Left lung (tissue), 10 donors: ENCODE results near the gene FAM217B. TPM values are rescaled to one million over a fixed set of nuclear protein-coding genes. Genes with fewer than 3 reads are reported as not detected.

ENCODE experiments used
- ATAC-seq: fragments of 200-7000 bp; cut with Tn5 transposase; one replicate; pipeline ENCODE4 v1.9.1; 2020; ENCODE audit warnings: moderate library complexity
- DNase-seq, 4 donors: peaks; one replicate each; pipeline ENCODE4 v3.0.0-alpha.2; 2013 to 2020
- H3K27ac ChIP-seq, 2 donors: fragments of 200-600 bp; sonication (generic) in 1 of 2; one replicate each; pipeline versions ENCODE4 v1.5.0 to v1.8.0; 2020 to 2021
- H3K27me3 ChIP-seq, 2 donors: fragments of 200-600 bp; sonication (generic) in 1 of 2; one replicate each; pipeline versions ENCODE4 v1.5.0 to v1.8.0; 2020 to 2021
- H3K36me3 ChIP-seq, 2 donors: fragments of 200-600 bp; sonication (generic) in 1 of 2; one replicate each; pipeline versions ENCODE4 v1.5.0 to v1.8.0; 2020 to 2021
- H3K4me1 ChIP-seq, 2 donors: fragments of 200-600 bp; one replicate each; pipeline ENCODE4 v1.8.0; 2021
- H3K4me3 ChIP-seq, 2 donors: fragments of 200-600 bp; sonication (generic) in 1 of 2; one replicate each; pipeline versions ENCODE4 v1.5.0 to v1.8.0; 2020 to 2021; ENCODE audit warnings: mild to moderate bottlenecking in 1 of 2
- H3K9me3 ChIP-seq, 2 donors: fragments of 200-600 bp; sonication (generic) in 1 of 2; one replicate each; pipeline versions ENCODE4 v1.5.0 to v1.8.0; 2020 to 2021
- intact Hi-C, 2 donors: fragments of 100-400 bp; cut with DNase I; formaldehyde crosslinking; loops; one replicate each; pipeline versions ENCODE4 v1.11.2 to v1.14.2; 2022
- polyA plus RNA-seq, 6 donors: library from polyadenylated mRNA; unstranded; fragments of 120-200 nt; gene quantifications; one replicate each; pipeline ENCODE4 v1.2.1, GENCODE V29; 2013; ENCODE audit not compliant: insufficient read length in 6 of 6
- total RNA-seq, 2 donors: library from RNA; stranded (reverse); fragmentation: NEBNext Ultra II Directional; extraction: Animal tissue kit (Norgen Biotek cat#: 25700); gene quantifications; one replicate each; pipeline ENCODE4 v1.2.1, GENCODE V29; 2021
- TF ChIP-seq, protein P1 (sequence below), 2 donors: fragments of 200-600 bp; sonication (generic) in 1 of 2; IDR thresholded peaks; one replicate each; pipeline versions ENCODE4 v1.5.0 to v1.8.0; 2021; ENCODE audit warnings: antibody characterized with exemption in 2 of 2
- donor health status: DM: no; HTN: yes; CAD: no.
- donor health status: DM: no; HTN: no; CAD: no.

Gene FAM217B
- total and polyA plus RNA-seq, 8 donors = 15.6 to 23.0 (median 20.0) TPM

DNA sequence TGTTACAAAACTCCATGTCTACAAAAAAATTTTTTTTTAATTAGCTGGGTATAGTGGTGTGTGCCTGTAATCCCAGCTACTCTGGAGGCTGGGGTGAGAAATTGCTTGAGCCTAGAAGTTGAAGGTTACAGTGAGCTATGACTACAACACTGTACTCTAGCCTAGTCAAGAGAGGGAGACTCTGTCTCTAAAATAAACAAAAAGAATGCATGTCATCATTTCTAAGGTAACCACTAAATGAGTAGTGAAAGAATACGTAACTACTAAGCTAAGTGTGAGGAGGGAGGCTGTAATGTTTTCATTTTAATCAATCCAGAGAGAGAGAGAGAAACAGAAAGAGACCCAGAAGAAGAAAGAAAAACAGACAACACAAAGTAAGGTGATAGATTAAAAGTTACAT lies 16.7 kb upstream of the FAM217B start:
- TF ChIP-seq, protein P1, sequence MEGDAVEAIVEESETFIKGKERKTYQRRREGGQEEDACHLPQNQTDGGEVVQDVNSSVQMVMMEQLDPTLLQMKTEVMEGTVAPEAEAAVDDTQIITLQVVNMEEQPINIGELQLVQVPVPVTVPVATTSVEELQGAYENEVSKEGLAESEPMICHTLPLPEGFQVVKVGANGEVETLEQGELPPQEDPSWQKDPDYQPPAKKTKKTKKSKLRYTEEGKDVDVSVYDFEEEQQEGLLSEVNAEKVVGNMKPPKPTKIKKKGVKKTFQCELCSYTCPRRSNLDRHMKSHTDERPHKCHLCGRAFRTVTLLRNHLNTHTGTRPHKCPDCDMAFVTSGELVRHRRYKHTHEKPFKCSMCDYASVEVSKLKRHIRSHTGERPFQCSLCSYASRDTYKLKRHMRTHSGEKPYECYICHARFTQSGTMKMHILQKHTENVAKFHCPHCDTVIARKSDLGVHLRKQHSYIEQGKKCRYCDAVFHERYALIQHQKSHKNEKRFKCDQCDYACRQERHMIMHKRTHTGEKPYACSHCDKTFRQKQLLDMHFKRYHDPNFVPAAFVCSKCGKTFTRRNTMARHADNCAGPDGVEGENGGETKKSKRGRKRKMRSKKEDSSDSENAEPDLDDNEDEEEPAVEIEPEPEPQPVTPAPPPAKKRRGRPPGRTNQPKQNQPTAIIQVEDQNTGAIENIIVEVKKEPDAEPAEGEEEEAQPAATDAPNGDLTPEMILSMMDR (IDR thresholded peaks at IDR 0.05) = no peak
- Histone ChIP-seq H3K4me3 (no peak overlapping the region), H3K27ac (no peak overlapping the region), H3K9me3 (no peaks in the 10 kb centered on the region), H3K27me3 (no peaks in the 10 kb centered on the region), H3K4me1 (no peaks in the 10 kb centered on the region), H3K36me3 (no peaks in the 10 kb centered on the region)
- intact Hi-C loops = no loop called here
- no peak for ATAC-seq
- DNase-seq = no peak

DNA sequence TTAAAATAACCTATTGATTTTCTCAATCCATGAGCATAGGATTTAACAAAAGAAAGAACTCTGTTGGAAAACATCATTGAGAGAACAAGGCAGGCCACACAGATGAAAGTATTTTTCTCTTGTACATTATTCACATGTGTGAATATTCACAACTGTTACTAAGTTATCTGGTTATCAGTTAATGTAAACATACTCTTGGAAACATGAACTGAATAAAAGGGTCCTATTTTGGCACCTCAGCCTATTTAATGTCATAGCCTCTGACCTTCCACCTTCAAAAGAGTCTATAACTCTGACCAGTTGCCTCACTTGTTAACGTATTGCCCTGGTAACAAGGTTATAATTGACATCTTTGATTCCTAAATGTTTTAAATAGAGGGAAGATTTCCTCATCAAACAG lies 14.8 kb upstream of the FAM217B start:
- H3K27me3 ChIP-seq = no peaks in the 10 kb centered on the region
- no peak overlapping the region for H3K4me3 ChIP-seq
- no peaks in the 10 kb centered on the region for H3K4me1 ChIP-seq
- H3K9me3 ChIP-seq = no peaks in the 10 kb centered on the region
- TF ChIP-seq, protein P1 (IDR thresholded peaks at IDR 0.05) = no peak
- no peak overlapping the region for H3K27ac ChIP-seq
- DNase-seq (no peak), ATAC-seq (no peak)
- no peaks in the 10 kb centered on the region for H3K36me3 ChIP-seq
- intact Hi-C loops = no loop called here

DNA sequence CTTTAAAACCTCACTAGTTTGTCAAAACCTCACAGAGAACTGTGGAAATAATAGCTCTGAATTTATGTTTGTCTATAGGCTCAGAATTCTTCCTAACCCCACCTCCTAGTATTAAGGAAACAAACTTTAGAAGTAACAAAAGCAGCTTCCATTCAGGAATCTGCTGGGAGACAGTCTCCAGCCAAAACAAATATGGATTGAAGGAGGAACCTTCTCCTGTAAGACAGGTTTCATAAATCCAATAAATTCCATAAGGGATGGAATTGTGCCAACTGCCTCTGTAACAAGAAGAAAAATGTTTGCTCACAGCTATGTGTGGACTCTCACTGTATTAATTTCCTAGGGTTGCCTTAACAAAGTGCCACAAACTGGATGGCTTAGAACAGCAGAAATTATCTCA lies 14.3 kb upstream of the FAM217B start:
- TF ChIP-seq, protein P1 (IDR thresholded peaks at IDR 0.05) = no peak
- H3K4me3 ChIP-seq = no peak overlapping the region
- H3K9me3 ChIP-seq = no peaks in the 10 kb centered on the region
- intact Hi-C loops = no loop called here
- ATAC-seq (no peak), DNase-seq (peak in 1 of 4 donors; percentile 35)
- H3K27ac ChIP-seq = no peak overlapping the region
- no peaks in the 10 kb centered on the region for H3K4me1 ChIP-seq
- H3K27me3 ChIP-seq = no peaks in the 10 kb centered on the region
- no peaks in the 10 kb centered on the region for H3K36me3 ChIP-seq

DNA sequence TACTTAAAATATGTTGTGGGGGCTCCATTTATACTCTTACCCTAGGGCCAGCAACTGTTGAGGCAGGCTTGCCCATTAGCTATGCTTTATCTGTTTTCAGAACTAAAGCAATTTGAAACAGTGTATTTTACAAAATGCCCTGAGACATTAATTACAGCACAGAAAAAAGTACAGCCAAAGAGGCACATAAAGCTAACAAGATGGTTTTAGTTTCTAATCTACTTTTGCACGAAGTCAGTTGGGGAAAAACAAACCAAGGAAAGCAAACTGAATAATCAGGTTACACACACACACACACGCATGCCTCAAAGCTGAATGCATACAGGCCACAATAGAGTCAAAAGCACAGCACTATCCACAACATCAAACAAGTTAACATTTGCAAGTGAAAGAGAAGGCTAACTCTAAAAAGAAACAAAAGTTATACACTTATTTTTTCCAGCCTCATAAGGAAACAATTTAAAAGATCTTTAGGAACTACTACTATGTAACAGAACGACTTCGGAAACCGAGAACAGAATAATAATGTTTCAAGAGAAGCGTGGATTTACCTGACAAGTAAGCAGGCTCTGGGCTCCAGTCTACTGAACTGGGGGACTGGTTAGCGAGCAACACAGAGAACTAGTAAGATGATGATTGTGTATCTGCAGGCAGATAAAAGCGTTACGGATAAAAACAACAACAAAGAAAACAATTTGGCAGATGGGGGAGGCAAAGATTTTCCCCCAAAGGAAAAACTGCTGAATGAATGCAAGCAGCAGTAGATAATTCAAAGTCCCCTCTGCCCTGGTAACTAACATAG lies 8.5 kb upstream of the FAM217B start:
- DNase-seq (no peak), ATAC-seq (no peak)
- no peak overlapping the region for H3K4me3 ChIP-seq
- intact Hi-C loops = no loop called here
- H3K4me1 ChIP-seq = peaks cover 0 to 31% of the 10 kb centered on the region in 2 donors
- no peaks in the 10 kb centered on the region for H3K9me3 ChIP-seq
- no peaks in the 10 kb centered on the region for H3K27me3 ChIP-seq
- no peak overlapping the region for H3K27ac ChIP-seq
- TF ChIP-seq, protein P1 (IDR thresholded peaks at IDR 0.05) = no peak
- H3K36me3 ChIP-seq = no peaks in the 10 kb centered on the region

DNA sequence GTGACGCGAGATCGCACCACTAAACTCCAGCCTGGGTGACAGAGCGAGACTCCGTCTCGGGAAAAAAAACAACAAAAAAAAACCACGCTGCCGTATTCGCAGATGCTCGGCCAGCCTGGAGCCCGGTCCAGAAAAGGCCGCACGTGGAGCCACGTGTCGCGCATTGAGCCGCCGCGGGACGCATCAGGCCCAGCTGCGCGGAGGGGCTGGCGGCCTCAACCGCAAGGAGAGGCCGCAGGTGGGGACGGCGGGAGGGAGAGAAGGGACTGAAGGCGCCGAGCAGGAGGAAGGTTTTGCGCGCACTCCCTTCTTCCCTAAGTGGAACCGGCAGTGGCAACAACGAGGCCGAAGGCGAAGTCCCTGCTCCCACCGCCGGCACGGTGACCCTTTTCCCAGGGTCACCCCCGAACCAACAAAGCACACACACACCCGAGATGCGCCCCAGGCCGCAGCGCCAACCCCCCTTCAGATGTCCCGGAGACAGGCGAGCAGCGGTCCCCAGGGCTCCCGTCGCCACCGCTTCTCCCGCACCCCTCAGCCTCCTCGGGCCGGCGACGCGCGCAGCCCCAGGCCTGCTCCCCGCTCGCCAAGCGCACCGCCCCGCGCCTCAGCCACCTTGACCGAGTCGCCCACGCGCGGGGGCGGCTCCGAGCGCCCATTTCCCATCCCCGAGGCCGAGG lies 7.4 kb upstream of the FAM217B start:
- no peak for ATAC-seq
- Histone ChIP-seq H3K9me3 (no peaks in the 10 kb centered on the region), H3K27ac (no peak overlapping the region), H3K4me1 (peaks cover 6 to 41% of the 10 kb centered on the region in 2 donors), H3K4me3 (peak overlapping the region in 1 of 2 donors; percentile 56), H3K27me3 (no peaks in the 10 kb centered on the region), H3K36me3 (no peaks in the 10 kb centered on the region)
- DNase-seq = peak in 1 of 4 donors; percentile 82
- TF ChIP-seq, protein P1 (IDR thresholded peaks at IDR 0.05) = no peak
- intact Hi-C loops = no loop called here
